ENCODE measurements around the gene GTF2B.
"Not testable (repeated sequence)": the region's sequence is repeated elsewhere in the genome, so short reads cannot be mapped to it uniquely, and the experiment has no call there.

The GTF2B gene

DNA sequence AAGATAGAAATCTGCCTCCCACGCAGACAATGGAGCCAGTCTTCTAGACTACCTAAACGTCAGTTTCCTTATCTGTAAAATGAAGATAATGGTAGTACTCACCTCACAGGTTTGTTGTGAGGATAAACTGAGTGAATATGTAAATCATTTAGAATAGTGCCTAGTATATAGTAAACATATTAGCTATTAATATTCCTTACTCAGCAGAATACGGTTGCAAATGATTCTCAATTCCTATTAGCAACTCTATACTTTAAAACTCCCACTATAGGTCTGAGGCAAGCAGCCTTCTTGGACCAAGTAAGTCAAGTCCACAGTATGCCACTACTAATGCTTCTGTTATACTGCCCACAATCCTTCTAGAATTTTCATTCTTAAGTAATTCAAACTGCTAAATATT lies 5.4 kb downstream of the GTF2B start:
- DNase-seq (ENCODE audit: low read depth in 4 of 4, low spot score in 1 of 4) = no peak

DNA sequence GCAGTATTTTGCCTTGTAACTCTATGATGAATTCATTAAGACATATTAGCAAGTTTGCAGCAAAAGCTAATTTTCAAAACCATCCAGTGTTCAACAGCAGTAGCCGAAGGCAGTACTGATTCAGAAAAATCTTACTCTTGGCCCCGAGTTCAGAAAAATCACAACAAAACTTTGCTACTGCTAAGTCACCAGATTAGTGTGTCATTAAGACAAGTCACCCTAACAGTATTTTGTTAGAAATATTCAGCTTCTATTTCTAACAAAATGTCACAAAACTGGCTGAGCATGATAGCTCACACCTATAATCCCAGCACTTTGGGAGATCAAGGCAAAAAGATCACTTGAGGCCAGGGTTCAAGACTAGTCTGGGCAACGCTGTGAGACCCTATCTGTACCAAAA lies 8.2 kb downstream of the GTF2B start:
- DNase-seq (ENCODE audit: low read depth in 4 of 4, low spot score in 1 of 4) = no peak

DNA sequence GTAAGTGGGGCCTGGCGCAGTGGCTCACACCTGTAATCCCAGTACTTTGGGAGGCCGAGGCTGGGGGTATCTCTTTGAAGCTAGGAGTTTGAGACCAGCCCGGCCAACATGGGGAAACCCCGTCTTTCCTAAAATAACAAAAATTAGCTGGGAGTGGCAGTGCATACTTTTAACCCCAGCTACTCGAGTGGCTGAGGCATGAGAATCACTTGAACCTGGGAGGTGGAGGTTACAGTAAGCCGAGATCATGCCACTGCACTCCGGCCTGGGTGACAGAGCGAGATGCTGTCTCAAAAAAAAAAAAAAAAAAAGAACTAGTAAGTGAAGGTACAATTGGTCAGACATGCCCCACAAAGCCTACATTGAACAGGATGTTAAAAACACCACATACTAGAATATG lies 10.7 kb downstream of the GTF2B start:
- DNase-seq (ENCODE audit: low read depth in 4 of 4, low spot score in 1 of 4) = not testable (repeated sequence)

DNA sequence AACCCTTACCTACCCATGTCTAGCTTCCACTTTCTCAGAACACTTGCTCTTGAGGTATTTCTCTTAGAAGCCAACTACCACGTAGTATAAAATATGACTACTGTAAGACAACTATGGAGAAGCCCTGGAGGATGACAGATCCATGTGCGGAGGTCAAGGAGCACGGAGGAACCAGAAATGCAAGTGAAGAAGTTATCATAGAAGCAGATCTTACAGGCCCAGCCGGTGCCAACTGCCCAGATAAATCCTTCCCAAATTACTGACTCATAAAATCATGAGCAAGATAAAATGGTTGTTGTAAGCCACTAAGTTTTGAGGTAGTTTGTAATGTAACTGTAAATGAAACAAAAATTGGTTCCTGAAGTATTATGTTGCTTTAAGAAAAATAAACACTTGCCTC lies 12.6 kb downstream of the GTF2B start:
- DNase-seq (ENCODE audit: low read depth in 4 of 4, low spot score in 1 of 4) = no peak

DNA sequence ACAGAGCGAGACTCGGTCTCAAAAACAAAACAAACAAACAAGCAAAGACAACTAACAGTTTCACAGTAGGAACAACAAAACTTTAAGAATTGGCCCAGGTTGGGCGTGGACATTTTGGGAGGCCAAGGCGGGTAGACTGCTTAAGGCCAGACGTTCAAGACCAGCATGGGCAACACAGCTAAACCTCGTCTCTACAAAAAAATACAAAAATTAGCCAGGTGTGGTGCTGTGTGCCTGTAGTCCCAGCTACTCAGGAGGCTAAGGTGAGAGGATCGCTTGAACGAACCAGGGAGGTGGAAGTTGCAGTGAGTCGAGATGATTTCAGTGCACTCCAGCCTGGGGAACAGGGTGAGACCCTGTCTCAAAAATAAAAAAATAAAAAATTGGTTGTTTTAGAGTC lies 13.5 kb downstream of the GTF2B start:
- no peak for DNase-seq (ENCODE audit: low read depth in 4 of 4, low spot score in 1 of 4)

DNA sequence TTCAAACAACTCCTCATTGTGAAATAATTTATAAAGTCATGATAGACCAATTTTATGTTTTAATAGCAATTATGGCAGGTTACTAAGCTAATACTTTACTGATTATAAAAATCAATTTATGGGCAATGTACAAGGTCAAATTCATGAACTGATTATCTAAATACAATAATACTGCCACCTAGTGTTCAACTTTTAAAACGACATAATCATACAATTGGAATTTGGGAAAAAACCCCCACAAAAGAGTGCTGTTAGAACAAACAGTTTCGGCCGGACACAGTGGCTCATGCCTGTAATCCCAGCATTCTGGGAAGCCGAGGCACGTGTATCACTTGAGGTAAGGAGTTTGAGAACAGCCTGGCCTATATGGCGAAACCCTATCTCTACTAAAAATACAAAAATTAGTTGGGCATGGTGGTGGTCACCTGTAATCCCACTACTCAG lies 14.0 kb downstream of the GTF2B start:
- no peak for DNase-seq (ENCODE audit: low read depth in 4 of 4, low spot score in 1 of 4)

DNA sequence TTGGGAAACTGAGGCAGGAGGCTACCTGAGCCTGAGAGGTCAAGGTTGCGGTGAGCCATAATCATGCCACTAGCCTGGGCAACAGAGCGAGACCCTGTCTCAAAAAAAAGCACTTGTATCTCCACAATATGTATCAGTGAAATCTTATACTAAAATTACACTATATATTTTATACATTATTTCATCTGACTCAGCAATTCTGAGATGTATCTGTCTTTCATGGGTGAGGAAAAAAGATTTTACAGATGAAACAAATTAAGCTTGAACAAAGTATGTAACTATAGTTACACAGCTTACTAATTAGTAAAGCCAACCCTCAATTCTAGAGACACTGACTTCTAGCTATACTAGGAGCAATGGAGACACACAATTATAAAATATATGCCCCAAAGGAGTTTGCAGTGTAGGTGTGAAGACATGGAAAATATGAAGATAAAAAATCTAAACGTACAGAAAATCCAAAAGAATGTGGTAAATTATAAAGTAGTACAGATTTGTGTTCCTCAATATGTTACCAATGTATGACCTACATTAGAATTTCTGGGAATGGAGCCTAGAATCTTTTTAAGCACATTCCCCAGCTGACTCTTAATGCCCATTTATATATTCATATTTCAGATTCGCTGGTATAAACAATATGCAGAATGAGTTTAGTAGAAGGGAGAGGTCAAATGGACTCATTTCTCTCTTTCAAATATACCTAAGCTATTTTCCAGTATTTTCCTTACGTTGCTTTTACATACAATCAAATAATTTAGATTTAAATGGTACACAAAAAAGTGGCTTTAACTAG lies 14.6 kb downstream of the GTF2B start:
- DNase-seq (ENCODE audit: low read depth in 4 of 4, low spot score in 1 of 4) = no peak

DNA sequence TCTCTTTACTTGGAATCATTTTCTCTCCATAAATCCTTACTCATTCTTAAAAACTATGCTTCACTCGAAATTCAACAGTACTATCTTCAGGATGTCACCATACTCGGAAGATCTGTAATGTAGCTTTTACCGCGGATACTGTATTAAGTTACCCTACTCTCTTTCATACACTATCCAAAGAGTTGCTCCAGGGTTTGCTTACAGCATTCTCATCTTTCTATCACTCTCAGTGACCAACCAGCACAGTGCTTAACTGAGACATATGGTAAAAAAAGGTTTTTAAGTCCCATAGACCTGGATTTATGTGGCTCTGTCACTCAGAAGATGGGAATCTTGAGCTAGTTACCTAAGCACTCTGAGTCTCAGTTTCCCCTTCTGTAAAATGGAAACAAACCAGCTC lies 15.8 kb downstream of the GTF2B start:
- DNase-seq (ENCODE audit: low read depth in 4 of 4, low spot score in 1 of 4) = no peak

DNA sequence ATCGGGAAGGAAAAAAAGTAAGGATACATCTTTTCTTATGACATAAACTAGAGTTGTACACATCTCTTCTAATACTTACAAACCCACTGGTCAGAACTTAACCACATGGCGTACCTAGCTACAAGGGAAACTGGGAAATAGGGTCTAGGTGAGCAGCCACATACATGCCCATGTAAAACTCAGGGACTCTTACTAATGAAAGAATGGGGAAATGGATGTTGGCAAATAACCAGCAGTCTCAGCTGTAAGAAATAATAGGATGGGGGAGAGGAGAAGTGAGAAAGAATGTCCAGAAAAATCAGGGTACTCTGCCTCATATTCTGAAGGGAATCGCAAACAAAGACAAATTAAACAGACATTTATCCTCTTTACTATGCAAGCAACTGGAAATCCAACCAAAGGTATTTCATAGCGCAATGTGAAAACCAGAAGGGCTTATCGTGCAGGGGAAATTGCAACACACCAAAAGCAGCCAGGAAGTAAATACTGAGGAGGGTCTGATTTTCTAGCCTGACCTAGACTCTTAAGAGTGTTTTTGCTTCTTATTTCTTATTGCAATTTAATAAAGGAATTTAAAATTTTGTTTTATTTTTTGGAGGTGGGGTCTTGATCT lies 17.5 kb downstream of the GTF2B start:
- no peak for DNase-seq (ENCODE audit: low read depth in 4 of 4, low spot score in 1 of 4)

DNA sequence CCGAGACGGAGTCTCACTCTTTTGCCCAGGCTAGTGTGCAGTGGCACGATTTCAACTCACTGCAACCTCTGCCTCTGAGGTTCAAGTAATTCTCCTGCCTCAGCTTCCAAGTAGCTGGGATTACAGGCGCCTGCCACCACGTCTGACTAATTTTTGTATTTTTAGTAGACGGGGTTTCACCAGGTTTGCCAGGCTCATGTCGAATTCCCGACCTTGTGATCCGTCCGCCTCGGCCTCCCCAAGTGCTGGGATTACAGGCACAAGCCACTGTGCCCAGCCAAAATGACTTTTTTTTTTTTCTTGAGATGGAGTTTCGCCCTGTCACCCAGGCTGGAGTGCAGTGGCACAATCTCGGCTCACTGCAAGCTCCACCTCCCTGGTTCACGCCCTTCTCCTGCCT lies 21.7 kb downstream of the GTF2B start:
- DNase-seq (ENCODE audit: low read depth in 4 of 4, low spot score in 1 of 4) = not testable (repeated sequence)

DNA sequence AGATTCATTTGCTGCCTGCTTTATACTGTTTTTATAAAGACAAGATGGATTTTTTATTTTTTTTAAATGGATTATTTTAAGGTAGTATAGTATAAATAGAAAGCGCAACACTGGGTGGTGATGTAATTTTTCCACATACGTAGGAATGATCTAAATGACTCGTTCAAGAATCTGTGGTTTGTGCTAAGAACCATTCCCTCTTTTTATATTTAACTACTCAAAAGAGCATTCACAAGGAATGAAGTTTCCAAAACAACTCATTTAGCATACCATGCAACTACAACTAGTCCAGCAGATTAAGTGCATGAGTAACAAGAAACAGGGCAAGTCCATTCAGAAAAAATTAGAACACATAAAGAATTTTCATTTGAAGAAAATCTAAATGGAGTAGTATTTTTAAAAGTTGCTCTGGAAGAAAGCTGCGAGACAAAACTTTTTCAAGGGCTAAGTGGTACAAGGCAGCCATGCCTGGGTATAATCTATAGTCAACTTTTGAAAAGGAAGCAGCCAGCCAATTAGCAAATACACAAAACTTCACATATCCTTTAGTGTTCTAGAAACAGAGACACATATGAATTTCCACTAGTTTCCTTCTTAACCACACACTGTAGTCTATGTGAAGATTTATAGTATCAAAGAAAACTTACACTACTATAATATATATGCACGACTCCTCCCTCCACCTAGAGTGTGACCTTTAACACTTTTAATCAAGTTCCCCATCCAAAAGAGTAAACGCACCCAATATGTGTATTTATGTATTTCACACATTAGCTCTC lies 23.4 kb downstream of the GTF2B start:
- DNase-seq (ENCODE audit: low read depth in 4 of 4, low spot score in 1 of 4) = no peak

DNA sequence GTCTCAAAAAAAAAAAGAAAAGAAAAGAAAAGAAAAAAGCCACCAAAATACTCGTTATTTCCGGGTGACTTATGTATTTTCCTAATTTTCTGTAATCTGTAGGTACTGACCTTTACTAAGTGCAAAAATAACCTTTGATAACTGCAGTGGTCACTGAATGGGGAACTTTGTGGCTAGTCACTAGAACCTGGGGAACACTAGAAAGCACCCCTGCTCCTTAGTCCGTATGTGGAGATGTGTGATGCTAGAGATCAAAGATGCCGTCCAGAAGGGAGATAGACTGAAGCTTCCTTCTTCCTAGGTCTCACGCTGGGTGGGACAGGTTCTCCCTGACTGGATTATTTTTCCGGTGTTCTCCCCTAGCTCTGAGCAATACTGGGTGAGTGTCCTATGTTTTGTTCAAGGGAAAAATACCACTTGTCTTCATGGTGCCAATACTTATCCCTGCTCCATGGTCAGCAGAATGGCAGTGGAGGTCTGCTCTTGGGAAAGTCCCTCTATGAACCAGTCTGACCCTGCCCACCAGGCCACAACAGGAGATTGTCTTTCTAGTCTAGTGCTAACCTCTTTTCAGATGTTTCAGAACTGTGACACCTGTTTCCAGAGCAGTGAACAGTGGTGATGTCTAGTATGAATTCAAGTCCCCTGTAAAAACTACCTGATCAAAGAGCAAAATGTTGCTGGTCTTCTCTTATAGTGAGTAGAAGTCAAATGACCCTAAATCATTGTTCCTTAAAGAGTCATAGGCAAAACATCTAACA lies 39.9 kb downstream of the GTF2B start:
- no peak for DNase-seq (ENCODE audit: low read depth in 4 of 4, low spot score in 1 of 4)

DNA sequence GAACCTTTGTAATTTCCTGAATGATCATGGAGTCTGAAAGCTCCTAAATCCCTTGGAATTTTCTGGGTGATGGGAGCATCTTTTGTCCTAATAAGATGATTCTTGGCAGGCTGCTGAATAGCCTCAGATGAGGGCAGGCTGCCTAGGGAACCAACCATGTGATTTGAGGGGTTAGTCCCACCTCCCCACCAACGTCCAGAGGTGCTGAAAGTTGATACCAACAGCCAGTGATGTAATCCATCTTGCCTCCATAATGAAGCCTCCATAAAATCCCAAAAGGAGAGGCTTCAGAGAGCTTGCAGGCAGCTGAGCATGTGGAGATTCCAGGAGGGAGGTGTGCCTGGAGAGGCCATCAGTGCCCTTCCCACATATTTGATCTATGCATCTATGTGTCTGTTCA lies 43.7 kb downstream of the GTF2B start:
- DNase-seq (ENCODE audit: low read depth in 4 of 4, low spot score in 1 of 4) = no peak

DNA sequence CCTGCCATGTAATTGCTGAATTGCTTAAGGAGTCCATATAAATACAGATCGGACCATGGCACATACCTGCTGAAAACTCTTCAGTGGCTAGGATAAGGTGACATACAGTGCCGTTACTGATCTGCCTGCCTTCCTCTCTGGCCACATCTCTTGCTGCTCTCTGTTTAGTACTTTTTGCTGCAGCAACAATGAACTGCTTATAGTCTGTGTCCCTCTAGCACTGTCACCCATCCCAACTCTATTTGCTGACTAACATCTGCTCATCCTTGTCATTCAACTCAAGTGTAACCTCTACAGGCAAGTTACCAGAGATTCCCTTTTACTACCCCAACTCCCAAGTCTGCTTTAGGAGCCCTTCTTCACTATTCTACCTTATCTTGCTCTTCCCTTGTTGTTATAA lies 65.6 kb downstream of the GTF2B start:
- DNase-seq (ENCODE audit: low read depth in 4 of 4, low spot score in 1 of 4) = no peak

DNA sequence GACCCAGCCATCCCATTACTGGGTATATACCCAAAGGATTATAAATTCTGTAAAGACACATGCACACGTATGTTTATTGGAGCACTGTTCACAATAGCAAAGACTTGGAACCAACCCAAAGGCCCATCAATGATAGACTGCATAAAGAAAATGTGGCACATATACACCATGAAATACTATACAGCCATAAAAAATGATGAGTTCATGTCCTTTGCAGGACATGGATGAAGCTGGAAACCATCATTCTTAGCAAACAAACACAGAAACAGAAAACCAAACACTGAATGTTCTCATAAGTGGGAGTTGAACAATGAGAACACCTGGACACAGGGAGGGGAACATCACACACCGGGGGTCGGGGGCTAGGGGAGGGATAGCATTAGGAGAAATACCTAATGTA lies 71.7 kb downstream of the GTF2B start:
- not testable (repeated sequence) for DNase-seq (ENCODE audit: low read depth in 4 of 4, low spot score in 1 of 4)

DNA sequence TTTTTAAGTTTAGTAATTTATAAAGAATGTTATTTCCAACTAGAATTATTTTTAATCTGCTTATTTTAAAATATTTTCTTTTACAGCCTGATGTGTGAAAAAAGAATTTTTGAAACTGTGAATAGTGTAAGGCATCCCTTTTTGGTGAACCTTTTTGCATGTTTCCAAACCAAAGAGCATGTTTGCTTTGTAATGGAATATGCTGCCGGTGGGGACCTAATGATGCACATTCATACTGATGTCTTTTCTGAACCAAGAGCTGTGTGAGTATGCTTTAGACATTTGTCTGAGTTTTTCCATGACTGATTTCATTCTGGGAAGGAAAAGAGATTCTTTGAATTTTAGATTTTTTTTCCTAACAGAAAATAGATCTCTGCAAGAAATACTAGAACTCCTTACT lies 77.9 kb downstream of the GTF2B start:
- DNase-seq (ENCODE audit: low read depth in 4 of 4, low spot score in 1 of 4) = no peak

DNA sequence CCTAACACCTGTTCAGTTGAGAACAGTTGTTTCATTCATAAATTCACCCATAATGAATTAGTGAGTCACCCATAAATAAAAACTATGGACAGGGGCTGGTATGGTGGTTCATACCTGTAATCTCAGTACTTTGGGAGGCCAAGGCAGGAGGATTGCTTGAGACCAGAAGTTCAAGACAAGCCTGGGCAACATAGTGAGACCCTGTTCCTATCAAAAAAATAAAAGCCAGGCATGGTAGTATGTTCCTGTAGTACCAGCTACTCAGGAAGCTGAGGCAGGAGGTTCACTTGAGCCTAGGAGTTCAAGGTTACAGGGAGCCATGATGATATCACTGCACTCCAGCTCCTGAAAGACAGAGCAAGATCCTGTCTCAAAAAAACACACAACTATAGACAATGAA lies 79.0 kb downstream of the GTF2B start:
- no peak for DNase-seq (ENCODE audit: low read depth in 4 of 4, low spot score in 1 of 4)

DNA sequence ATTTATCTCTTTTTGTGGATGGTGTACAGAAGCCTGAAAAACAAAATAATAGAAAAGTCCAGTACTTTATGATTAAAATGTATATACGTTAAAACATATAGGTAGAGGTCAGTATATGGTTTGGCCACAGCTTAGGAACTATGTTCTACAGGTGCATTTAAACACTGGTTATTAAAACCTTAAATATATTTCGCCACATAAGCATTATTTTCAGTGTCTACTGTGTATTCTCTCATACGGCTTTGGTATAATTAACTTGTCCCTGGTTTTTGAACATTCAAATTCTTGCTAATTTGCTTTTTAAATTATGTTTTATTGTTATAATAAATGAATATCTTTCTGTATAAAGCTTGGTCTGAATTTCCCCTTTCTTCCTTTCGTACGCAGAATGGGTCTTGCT lies 87.9 kb downstream of the GTF2B start:
- DNase-seq (ENCODE audit: low read depth in 4 of 4, low spot score in 1 of 4) = no peak

DNA sequence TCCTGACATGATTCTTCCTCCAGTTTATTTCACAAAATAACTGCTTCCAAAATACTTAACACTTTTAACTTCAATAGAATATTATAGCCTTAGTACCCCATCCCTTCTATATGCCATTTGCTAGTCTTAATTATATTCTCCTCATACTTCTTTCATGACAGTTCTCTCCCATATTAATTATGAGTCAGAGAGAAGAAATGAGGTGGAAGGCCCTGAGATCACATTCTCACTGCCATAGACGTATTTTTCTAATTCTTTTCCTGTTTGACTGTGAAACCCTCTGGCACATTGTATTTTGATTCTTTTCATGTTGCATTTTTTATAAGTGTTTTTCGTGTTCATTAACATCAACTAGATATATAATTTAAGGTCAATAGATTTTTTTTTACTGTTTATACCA lies 88.4 kb downstream of the GTF2B start:
- DNase-seq (ENCODE audit: low read depth in 4 of 4, low spot score in 1 of 4) = no peak
